SK-N-SH (cell line): Measurements from ENCODE around the gene PAK1. TPM values are rescaled to one million over a fixed set of nuclear protein-coding genes. Genes with fewer than 3 reads are reported as not detected.
A peak's percentile ranks its signal among the peaks of the same experiment; 100 is the strongest.

Experiments used
- CTCF ChIA-PET: fragments of 300-600, 350-600 bp; formaldehyde crosslinking; extraction: SDS; loops from one replicate; lab custom pipeline; 2021; lab: Yijun Ruan, JAX
- POLR2A ChIA-PET: fragments of 350-600 bp; sonication (Branson Sonifier 250); formaldehyde crosslinking; extraction: SDS; loops from one replicate; lab custom pipeline; 2020; ENCODE audit warnings: antibody characterized with exemption, inconsistent platforms; lab: Yijun Ruan, JAX
- DNase-seq: peaks from one replicate; pipeline ENCODE4 v3.0.0; 2012
- H2AFZ ChIP-seq: fragments of 200-600 bp; sonication (generic); 2 replicates; pipeline ENCODE4 v1.8.1; 2016; ENCODE audit warnings: antibody characterized with exemption, mild to moderate bottlenecking, low read depth
- H3F3A ChIP-seq: fragments of 200-600 bp; sonication (generic); replicated peaks from 2 replicates; pipeline ENCODE3; 2016; ENCODE audit warnings: antibody characterized with exemption, mild to moderate bottlenecking; ENCODE audit not compliant: insufficient read depth
- H3K27ac ChIP-seq, 2 experiments: fragments of 200-500 bp in 1 of 2; fragments of 200-600 bp in 1 of 2; sonication (Bioruptor generic) in 1 of 2; sonication (generic), shearing (Covaris generic) in 1 of 2; 2 replicates each; pipeline versions ENCODE4 v1.5.1 to v1.6.1; 2014 to 2016; ENCODE audit warnings: low read depth in 2 of 2, inconsistent platforms in 1 of 2, low read length in 1 of 2, mild to moderate bottlenecking in 1 of 2, mixed read lengths in 1 of 2
- H3K27me3 ChIP-seq: fragments of 200-600 bp; sonication (generic), shearing (Covaris generic); 2 replicates; pipeline ENCODE4 v1.6.1; 2016; ENCODE audit warnings: mixed run types; ENCODE audit not compliant: insufficient read depth
- H3K36me3 ChIP-seq, 2 experiments: fragments of 200-500 bp in 1 of 2; fragments of 200-600 bp in 1 of 2; sonication (Bioruptor generic) in 1 of 2; sonication (generic) in 1 of 2; replicated peaks in 1 of 2; 2 replicates each; pipeline versions ENCODE3 to v1.5.1; 2014 to 2016; ENCODE audit warnings: low read length in 1 of 2, mild to moderate bottlenecking in 1 of 2; ENCODE audit not compliant: insufficient read depth in 2 of 2, control insufficient read depth in 1 of 2
- H3K4me1 ChIP-seq, 2 experiments: fragments of 200-500 bp in 1 of 2; fragments of 200-600 bp in 1 of 2; sonication (Bioruptor generic) in 1 of 2; sonication (generic), shearing (Covaris generic) in 1 of 2; 2 replicates each; pipeline versions ENCODE4 v1.5.1 to v1.6.1; 2014 to 2016; ENCODE audit warnings: low read depth in 1 of 2, low read length in 1 of 2, mixed run types in 1 of 2; ENCODE audit not compliant: insufficient read depth in 2 of 2, control insufficient read depth in 1 of 2
- H3K4me2 ChIP-seq: fragments of 200-600 bp; sonication (generic), shearing (Covaris generic); 2 replicates; pipeline ENCODE4 v1.6.1; 2017; ENCODE audit warnings: mixed run types
- H3K4me3 ChIP-seq, 2 experiments: fragments of 200-500 bp in 1 of 2; fragments of 200-600 bp in 1 of 2; sonication (Bioruptor generic) in 1 of 2; sonication (generic), shearing (Covaris generic) in 1 of 2; 2 replicates each; pipeline versions ENCODE4 v1.5.1 to v1.8.1; 2014 to 2016; ENCODE audit warnings: low read depth in 2 of 2, inconsistent platforms in 1 of 2, low read length in 1 of 2, mild to moderate bottlenecking in 1 of 2, mixed read lengths in 1 of 2, moderate library complexity in 1 of 2
- H3K79me2 ChIP-seq: fragments of 200-600 bp; sonication (generic); 2 replicates; pipeline ENCODE4 v1.8.1; 2017; ENCODE audit warnings: mild to moderate bottlenecking; ENCODE audit not compliant: insufficient read depth
- H3K9ac ChIP-seq: fragments of 200-600 bp; sonication (generic); 2 replicates; pipeline ENCODE4 v1.6.1; 2017; ENCODE audit warnings: mixed run types
- H3K9me2 ChIP-seq: fragments of 200-600 bp; sonication (generic); 2 replicates; pipeline ENCODE4 v1.6.1; 2017; ENCODE audit warnings: mixed run types
- H3K9me3 ChIP-seq: fragments of 200-600 bp; sonication (generic); 2 replicates; pipeline ENCODE4 v1.6.1; 2017; ENCODE audit warnings: mixed run types, mild to moderate bottlenecking, moderate library complexity
- H4K20me1 ChIP-seq: fragments of 200-600 bp; sonication (generic); 2 replicates; pipeline ENCODE4 v1.6.1; 2017; ENCODE audit warnings: mild to moderate bottlenecking, mixed run types; ENCODE audit not compliant: insufficient read depth
- FOXJ3 ChIP-seq: sonication (generic); formaldehyde crosslinking; IDR thresholded peaks from 2 replicates; pipeline ENCODE4 v1.5.1; 2020; ENCODE audit warnings: mild to moderate bottlenecking, missing genetic modification reagents
- FOXM1 ChIP-seq: IDR thresholded peaks from 2 replicates; pipeline ENCODE4 v1.4.0; 2012; ENCODE audit warnings: low read depth, mild to moderate bottlenecking
- JUND ChIP-seq: IDR thresholded peaks from 2 replicates; pipeline ENCODE4 v1.4.0; 2012
- NRF1 ChIP-seq: IDR thresholded peaks from 2 replicates; pipeline ENCODE4 v1.6.1; 2012; ENCODE audit warnings: low read depth, mild to moderate bottlenecking, low read length
- PBX3 ChIP-seq: IDR thresholded peaks from 2 replicates; pipeline ENCODE4; 2012
- POLR2AphosphoS5 ChIP-seq: IDR thresholded peaks from 2 replicates; pipeline ENCODE4 v1.6.1; 2012; ENCODE audit warnings: low read depth, low read length
- RCOR1 ChIP-seq: fragments of 150-350 bp; IDR thresholded peaks from 2 replicates; pipeline ENCODE4 v1.6.1; 2017; ENCODE audit warnings: antibody characterized with exemption, low read length
- RXRA ChIP-seq: IDR thresholded peaks from 2 replicates; pipeline ENCODE4 v1.4.0; 2012; ENCODE audit warnings: low read depth, mild to moderate bottlenecking, borderline replicate concordance
- TCF12 ChIP-seq: IDR thresholded peaks from 2 replicates; pipeline ENCODE4 v1.4.0; 2012
- WGBS: methylation state at CpG from one replicate; pipeline ENCODE4 v1.1.6; 2017; ENCODE audit warnings: low lambda C conversion rate; 5-methylcytosine and 5-hydroxymethylcytosine counted together
- polyA plus RNA-seq, 3 experiments: library from polyadenylated mRNA; depleted of rRNA; stranded (reverse); fragments of >200 nt; gene quantifications; 2 replicates each; pipeline ENCODE4 v1.2.3, GENCODE V29; 2012
- TF ChIP-seq, protein P1 (sequence below): IDR thresholded peaks from 2 replicates; pipeline ENCODE4 v1.4.0; 2012; ENCODE audit warnings: low read depth, borderline replicate concordance
- TF ChIP-seq, protein P2 (sequence below): IDR thresholded peaks from 2 replicates; pipeline ENCODE4 v1.4.0; 2012; ENCODE audit warnings: low read depth, borderline replicate concordance
- TF ChIP-seq, protein P3 (sequence below): IDR thresholded peaks from 2 replicates; pipeline ENCODE4 v1.4.0; 2012; ENCODE audit warnings: low read depth

The PAK1 gene
- polyA plus RNA-seq, 1 of the 3 experiments (the other 2 are of a cell fraction): 17.9 TPM

GRCh38 chr11:77379253-77379652 is 94.6 kb downstream of the PAK1 start:
- WGBS: 87% methylated on average over 4 of the region's 4 CpGs
- Histone ChIP-seq H3K4me2 (peak overlapping the region; percentile 20; the same call in 1 of the 2 replicates), H3K27ac (peak overlapping the region in 1 of 2 experiments; percentile 67; a peak in 2 of 4 replicates), H3K9me3 (no peaks in the 10 kb centered on the region), H3K79me2 (no peaks in the 10 kb centered on the region), H3K4me1 (peaks cover 0 to 26% of the 10 kb centered on the region in 2 experiments; a peak in 1 of 4 replicates), H3K9me2 (no peaks in the 10 kb centered on the region), H2AFZ (no peak overlapping the region), H4K20me1 (no peaks in the 10 kb centered on the region), H3F3A (peaks cover 56% of the 10 kb centered on the region), H3K4me3 (no peak overlapping the region), H3K36me3 (no peaks in the 10 kb centered on the region), H3K9ac (no peak overlapping the region; the same call in 1 of the 2 replicates), H3K27me3 (no peaks in the 10 kb centered on the region)
- TF ChIP-seq FOXM1: no peak
- TF ChIP-seq, protein P1, sequence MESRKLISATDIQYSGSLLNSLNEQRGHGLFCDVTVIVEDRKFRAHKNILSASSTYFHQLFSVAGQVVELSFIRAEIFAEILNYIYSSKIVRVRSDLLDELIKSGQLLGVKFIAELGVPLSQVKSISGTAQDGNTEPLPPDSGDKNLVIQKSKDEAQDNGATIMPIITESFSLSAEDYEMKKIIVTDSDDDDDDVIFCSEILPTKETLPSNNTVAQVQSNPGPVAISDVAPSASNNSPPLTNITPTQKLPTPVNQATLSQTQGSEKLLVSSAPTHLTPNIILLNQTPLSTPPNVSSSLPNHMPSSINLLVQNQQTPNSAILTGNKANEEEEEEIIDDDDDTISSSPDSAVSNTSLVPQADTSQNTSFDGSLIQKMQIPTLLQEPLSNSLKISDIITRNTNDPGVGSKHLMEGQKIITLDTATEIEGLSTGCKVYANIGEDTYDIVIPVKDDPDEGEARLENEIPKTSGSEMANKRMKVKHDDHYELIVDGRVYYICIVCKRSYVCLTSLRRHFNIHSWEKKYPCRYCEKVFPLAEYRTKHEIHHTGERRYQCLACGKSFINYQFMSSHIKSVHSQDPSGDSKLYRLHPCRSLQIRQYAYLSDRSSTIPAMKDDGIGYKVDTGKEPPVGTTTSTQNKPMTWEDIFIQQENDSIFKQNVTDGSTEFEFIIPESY: no peak
- 0 out of 2 replicates have a peak, but pooled peaks have one; percentile 26 for TF ChIP-seq PBX3
- TF ChIP-seq RXRA: no peak
- TF ChIP-seq, protein P2, sequence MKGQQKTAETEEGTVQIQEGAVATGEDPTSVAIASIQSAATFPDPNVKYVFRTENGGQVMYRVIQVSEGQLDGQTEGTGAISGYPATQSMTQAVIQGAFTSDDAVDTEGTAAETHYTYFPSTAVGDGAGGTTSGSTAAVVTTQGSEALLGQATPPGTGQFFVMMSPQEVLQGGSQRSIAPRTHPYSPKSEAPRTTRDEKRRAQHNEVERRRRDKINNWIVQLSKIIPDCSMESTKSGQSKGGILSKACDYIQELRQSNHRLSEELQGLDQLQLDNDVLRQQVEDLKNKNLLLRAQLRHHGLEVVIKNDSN: no peak
- TF ChIP-seq NRF1: no peak
- TF ChIP-seq RCOR1: no peak
- peak; percentile 28; the same call in 1 of the 2 replicates for TF ChIP-seq JUND
- no peak for TF ChIP-seq FOXJ3 (CRISPR knock-in tag)
- TF ChIP-seq TCF12: peak; percentile 62; the same call in 1 of the 2 replicates
- ChIA-PET POLR2A (no interaction called here), CTCF (interaction anchor here (2.1 kb wide), 1 partner anchor 9 kb away, joined by 5 read pairs; no protein-coding TSS in a partner anchor)
- no peak for DNase-seq

GRCh38 chr11:77377734-77378133 is 96.2 kb downstream of the PAK1 start:
- H4K20me1 ChIP-seq: no peaks in the 10 kb centered on the region
- ChIA-PET CTCF (no interaction called here), POLR2A (no interaction called here)
- peak overlapping the region in 1 of 2 experiments; percentile 46; a peak in 2 of 4 replicates for H3K27ac ChIP-seq
- 19% methylated on average over 2 of the region's 2 CpGs for WGBS
- H3K79me2 ChIP-seq: no peaks in the 10 kb centered on the region
- H3K9ac ChIP-seq: no peak overlapping the region
- H3K4me3 ChIP-seq: no peak overlapping the region
- 0 out of 2 replicates have a peak overlapping the region, but pooled peaks have one; percentile 6 for H3K4me2 ChIP-seq
- peaks cover 0 to 27% of the 10 kb centered on the region in 2 experiments; a peak in 1 of 4 replicates for H3K4me1 ChIP-seq
- H2AFZ ChIP-seq: no peak overlapping the region
- no peaks in the 10 kb centered on the region for H3K9me2 ChIP-seq
- no peaks in the 10 kb centered on the region for H3K36me3 ChIP-seq
- peaks cover 56% of the 10 kb centered on the region for H3F3A ChIP-seq
- no peaks in the 10 kb centered on the region for H3K27me3 ChIP-seq
- TF ChIP-seq, protein P3, sequence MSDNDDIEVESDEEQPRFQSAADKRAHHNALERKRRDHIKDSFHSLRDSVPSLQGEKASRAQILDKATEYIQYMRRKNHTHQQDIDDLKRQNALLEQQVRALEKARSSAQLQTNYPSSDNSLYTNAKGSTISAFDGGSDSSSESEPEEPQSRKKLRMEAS: 0 out of 2 replicates have a peak, but pooled peaks have one; percentile 17
- TF ChIP-seq POLR2AphosphoS5 (no peak), TCF12 (peak; percentile 54; the same call in 1 of the 2 replicates)
- TF ChIP-seq, protein P2: no peak
- H3K9me3 ChIP-seq: no peaks in the 10 kb centered on the region
- DNase-seq: no peak
